Endothelial cell of umbilical vein (primary cell): Measurements from ENCODE around the gene CAMTA1. TPM values are rescaled to one million over a fixed set of nuclear protein-coding genes. Genes with fewer than 3 reads are reported as not detected.

Experiments
- BruUV-seq: library from RNA; stranded (reverse); fragments of 400-500 nt; replicated peaks from 2 replicates; lab custom pipeline; 2021; lab: Mats Ljungman, UMichigan
- CTCF ChIA-PET: fragments of 300-600, 350-600 bp; sonication (Branson Sonifier 250); formaldehyde crosslinking; loops from one replicate; lab custom pipeline; 2021; ENCODE audit warnings: antibody characterized with exemption, inconsistent platforms; lab: Charles Lee
- POLR2A ChIA-PET: fragments of 300-600, 350-600 bp; sonication (Branson Sonifier 250); formaldehyde crosslinking; loops from one replicate; lab custom pipeline; 2021; ENCODE audit warnings: antibody characterized with exemption, inconsistent platforms; lab: Charles Lee
- DNase-seq: peaks from one replicate; pipeline ENCODE4 v3.0.0-alpha.2; 2011; ENCODE audit warnings: low read depth, low spot score
- FAIRE-seq: peaks from 2 replicates; lab custom pipeline; 2011; peaks lifted over from hg19 to GRCh38; lab: Jason Lieb, UNC
- H2AFZ ChIP-seq: 2 replicates; pipeline ENCODE4 v1.6.0; 2012; ENCODE audit warnings: low read depth, low read length, control low read depth, inconsistent platforms
- H3K27ac ChIP-seq: 2 replicates; pipeline ENCODE4 v1.5.1; 2011; ENCODE audit warnings: low read depth, mild to moderate bottlenecking, control low read depth, low read length, moderate library complexity; ENCODE audit not compliant: insufficient read depth
- H3K27me3 ChIP-seq, 2 experiments: 2 replicates each; pipeline versions ENCODE4 v1.6.0 to v1.6.1; 2011; ENCODE audit warnings: low read length in 2 of 2, mixed read lengths in 1 of 2; ENCODE audit not compliant: control insufficient read depth in 2 of 2, insufficient read depth in 2 of 2
- H3K36me3 ChIP-seq, 2 experiments: 2 replicates in 1 of 2; 3 replicates in 1 of 2; pipeline ENCODE4 v1.5.1; 2011; ENCODE audit warnings: low read length in 2 of 2, mild to moderate bottlenecking in 1 of 2, moderate library complexity in 1 of 2; ENCODE audit not compliant: control insufficient read depth in 2 of 2, insufficient read depth in 2 of 2; ENCODE audit errors: extremely low read depth in 1 of 2
- H3K4me1 ChIP-seq: 3 replicates; pipeline ENCODE4 v1.5.1; 2011; ENCODE audit warnings: mild to moderate bottlenecking, low read length; ENCODE audit not compliant: control insufficient read depth, insufficient read depth; ENCODE audit errors: extremely low read depth
- H3K4me2 ChIP-seq: 2 replicates; pipeline ENCODE4 v1.6.1; 2011; ENCODE audit warnings: low read length, control low read depth, mixed read lengths; ENCODE audit not compliant: insufficient read depth
- H3K4me3 ChIP-seq, 3 experiments: fragments of 200-600 bp in 1 of 3; sonication (generic), shearing (Covaris generic) in 1 of 3; replicated peaks in 1 of 3; 2 replicates each; pipeline ENCODE4 v1.5.1; 2011 to 2016; ENCODE audit warnings: control low read depth in 3 of 3, low read length in 3 of 3, mild to moderate bottlenecking in 2 of 3, inconsistent platforms in 1 of 3, low read depth in 1 of 3, moderate library complexity in 1 of 3; ENCODE audit not compliant: insufficient read depth in 1 of 3
- H3K79me2 ChIP-seq: 2 replicates; pipeline ENCODE4 v1.6.0; 2012; ENCODE audit warnings: low read length, inconsistent platforms; ENCODE audit not compliant: control insufficient read depth, insufficient read depth
- H3K9ac ChIP-seq: replicated peaks from 2 replicates; pipeline ENCODE3; 2011; ENCODE audit warnings: low read length, control low read depth; ENCODE audit not compliant: insufficient read depth; ENCODE audit errors: extremely low read depth
- H3K9me1 ChIP-seq: replicated peaks from 3 replicates; pipeline ENCODE4 v1.6.0; 2011; ENCODE audit warnings: mild to moderate bottlenecking, low read length; ENCODE audit not compliant: control insufficient read depth, insufficient read depth; ENCODE audit errors: extremely low read depth
- H3K9me3 ChIP-seq: replicated peaks from 2 replicates; pipeline ENCODE4 v1.5.1; 2012; ENCODE audit warnings: low read length, inconsistent platforms; ENCODE audit not compliant: control insufficient read depth, insufficient read depth
- H4K20me1 ChIP-seq: replicated peaks from 2 replicates; pipeline ENCODE3; 2011; ENCODE audit warnings: mild to moderate bottlenecking, low read length; ENCODE audit not compliant: control insufficient read depth, insufficient read depth; ENCODE audit errors: extremely low read depth
- CTCF ChIP-seq, 2 donors: IDR thresholded peaks; 1 replicate in 1 of 2; 2 replicates in 1 of 2; pipeline ENCODE4 v1.5.1; 2011; ENCODE audit warnings: low read length in 2 of 2, mild to moderate bottlenecking in 2 of 2, moderate library complexity in 2 of 2, control low read depth in 1 of 2, inconsistent platforms in 1 of 2, low read depth in 1 of 2; ENCODE audit not compliant: insufficient read depth in 1 of 2; ENCODE audit errors: extremely low read depth in 1 of 2
- FOS ChIP-seq: IDR thresholded peaks from 2 replicates; pipeline ENCODE4 v1.6.1; 2011; ENCODE audit warnings: mild to moderate bottlenecking, low read length, moderate library complexity, borderline replicate concordance; ENCODE audit not compliant: insufficient read depth
- GATA2 ChIP-seq: IDR thresholded peaks from 2 replicates; pipeline ENCODE4 v1.7.0; 2011; ENCODE audit warnings: low read depth, mild to moderate bottlenecking, moderate library complexity, mixed read lengths, low read length; ENCODE audit not compliant: insufficient read length, insufficient read depth
- MAX ChIP-seq: IDR thresholded peaks from 2 replicates; pipeline ENCODE4 v1.6.1; 2011; ENCODE audit not compliant: insufficient read depth, insufficient read length
- MYC ChIP-seq: IDR thresholded peaks from one replicate; pipeline ENCODE4 v1.6.1; 2011; ENCODE audit warnings: mild to moderate bottlenecking, low read depth, low read length
- POLR2A ChIP-seq: IDR thresholded peaks from 2 replicates; pipeline ENCODE4 v1.6.1; 2012; ENCODE audit warnings: low read depth, mild to moderate bottlenecking, control low read depth, low read length
- dilution Hi-C: fragments of 300-500 bp; cut with MboI; formaldehyde crosslinking; loops from one replicate; pipeline ENCODE4 v1.15.0; 2019; ENCODE audit warnings: low sequenced_read_pairs; ENCODE audit not compliant: extremely low pct_ligation_motif_present
- intact Hi-C: fragments of 100-400 bp; cut with micrococcal nuclease; formaldehyde crosslinking; loops from one replicate; pipeline ENCODE4 v1.10.0; 2022
- polyA plus RNA-seq, 4 experiments: library from polyadenylated mRNA; depleted of rRNA in 3 of 4; stranded (reverse) in 3 of 4; unstranded in 1 of 4; fragments of >200 nt; gene quantifications; 2 replicates each; pipeline versions ENCODE4 v1.2.1 to v1.2.3, GENCODE V29; 2011 to 2012; ENCODE audit warnings: missing spikeins in 1 of 4
- total RNA-seq: library from RNA; stranded (reverse); gene quantifications from 2 replicates; pipeline ENCODE4 v1.2.3, GENCODE V29; 2021

The CAMTA1 gene
- total and polyA plus RNA-seq, 2 donors (not counting 3 experiments of a cell fraction or from before 2014, with no cell fraction given): 50.8 to 92.7 TPM

- Histone ChIP-seq H4K20me1 (no peaks in the 10 kb centered on the region), H3K27me3 (no peaks in the 10 kb centered on the region), H3K27ac (no peak overlapping the region), H3K4me1 (no peaks in the 10 kb centered on the region), H3K36me3 (no peaks in the 10 kb centered on the region), H3K4me2 (no peak overlapping the region), H3K4me3 (no peak overlapping the region), H3K79me2 (no peaks in the 10 kb centered on the region), H3K9me3 (no peaks in the 10 kb centered on the region), H3K9ac (no peak overlapping the region), H3K9me1 (no peaks in the 10 kb centered on the region), H2AFZ (no peak overlapping the region)
- BruUV-seq: no TSS peak
- TF ChIP-seq FOS (no peak), GATA2 (no peak)
- dilution Hi-C loops: no loop called here
- intact Hi-C loops: no loop called here
- DNase-seq (no peak), FAIRE-seq (no peak)
- ChIA-PET POLR2A (no interaction called here), CTCF (no interaction called here)
Observed at GRCh38 chr1:7351649-7352048, 566.4 kb downstream of the CAMTA1 start.

- H3K9ac ChIP-seq: no peak overlapping the region
- no peaks in the 10 kb centered on the region for H3K9me3 ChIP-seq
- H3K79me2 ChIP-seq: no peaks in the 10 kb centered on the region
- no peak overlapping the region for H3K27ac ChIP-seq
- ChIA-PET POLR2A (no interaction called here), CTCF (no interaction called here)
- no peaks in the 10 kb centered on the region for H3K4me1 ChIP-seq
- no peaks in the 10 kb centered on the region for H3K27me3 ChIP-seq
- no peak overlapping the region for H3K4me2 ChIP-seq
- TF ChIP-seq FOS (no peak), MYC (no peak), GATA2 (no peak), CTCF (IDR thresholded peaks at IDR 0.05; ENCODE audit: extremely low read depth in 1 of 2, insufficient read depth in 1 of 2, low read depth in 1 of 2, low read length in 2 of 2) (no peak), MAX (no peak), POLR2A (no peak)
- H3K4me3 ChIP-seq: no peak overlapping the region
- dilution Hi-C loops: no loop called here
- DNase-seq (no peak), FAIRE-seq (no peak)
- H3K36me3 ChIP-seq: no peaks in the 10 kb centered on the region
- H2AFZ ChIP-seq: no peak overlapping the region
- intact Hi-C loops: no loop called here
- no peaks in the 10 kb centered on the region for H3K9me1 ChIP-seq
- BruUV-seq: no TSS peak
- no peaks in the 10 kb centered on the region for H4K20me1 ChIP-seq
Observed at GRCh38 chr1:7352364-7352763, 567.1 kb downstream of the CAMTA1 start.
